Right ventricle myocardium superior (tissue), 1 donor: ENCODE data around the gene RNASEH2C. TPM values are rescaled to one million over a fixed set of nuclear protein-coding genes. Genes with fewer than 3 reads are reported as not detected.
"Not testable (repeated sequence)": the region's sequence is repeated elsewhere in the genome, so short reads cannot be mapped to it uniquely, and the experiment has no call there.

Source experiments
- ATAC-seq: fragments of 200-7000 bp; cut with Tn5 transposase; one replicate; pipeline ENCODE4 v1.9.1; 2020; ENCODE audit warnings: mild to moderate bottlenecking; ENCODE audit not compliant: poor library complexity
- DNase-seq: peaks from one replicate; pipeline ENCODE4 v3.0.0-alpha.2; 2020
- intact Hi-C: fragments of 100-400 bp; cut with DNase I; formaldehyde crosslinking; loops from one replicate; pipeline ENCODE4 v1.11.2; 2022
- total RNA-seq: library from RNA; stranded (reverse); fragmentation: NEBNext Ultra II Directional; extraction: Animal tissue kit (Norgen Biotek cat#: 25700); gene quantifications from one replicate; pipeline ENCODE4 v1.2.1, GENCODE V29; 2021
- donor health status: DM: no; HTN: yes; CAD: no; lungs with severe emphysema.

Gene RNASEH2C
- total RNA-seq, 1 donor from 2014 or later: 49.5 TPM

DNA sequence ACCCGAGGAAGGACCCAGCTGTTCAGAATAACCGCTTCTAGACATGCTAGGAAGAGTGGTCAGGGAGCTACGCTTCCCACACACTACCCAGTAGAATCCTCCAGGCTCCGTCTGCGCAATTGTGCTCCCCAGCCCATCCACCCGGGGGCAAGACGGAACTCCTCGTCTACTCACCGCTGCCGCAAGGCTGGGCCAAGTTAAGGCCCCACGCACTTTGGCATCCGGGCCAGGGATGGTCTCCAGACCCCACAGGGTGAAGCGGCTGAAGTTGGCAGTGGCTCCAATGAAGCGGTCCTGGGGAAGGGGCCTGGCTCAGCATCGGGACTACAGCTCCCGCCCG lies 757 bp downstream of the RNASEH2C start:
- ATAC-seq: peak; percentile 8
- intact Hi-C loops: no loop called here
- DNase-seq: no peak

DNA sequence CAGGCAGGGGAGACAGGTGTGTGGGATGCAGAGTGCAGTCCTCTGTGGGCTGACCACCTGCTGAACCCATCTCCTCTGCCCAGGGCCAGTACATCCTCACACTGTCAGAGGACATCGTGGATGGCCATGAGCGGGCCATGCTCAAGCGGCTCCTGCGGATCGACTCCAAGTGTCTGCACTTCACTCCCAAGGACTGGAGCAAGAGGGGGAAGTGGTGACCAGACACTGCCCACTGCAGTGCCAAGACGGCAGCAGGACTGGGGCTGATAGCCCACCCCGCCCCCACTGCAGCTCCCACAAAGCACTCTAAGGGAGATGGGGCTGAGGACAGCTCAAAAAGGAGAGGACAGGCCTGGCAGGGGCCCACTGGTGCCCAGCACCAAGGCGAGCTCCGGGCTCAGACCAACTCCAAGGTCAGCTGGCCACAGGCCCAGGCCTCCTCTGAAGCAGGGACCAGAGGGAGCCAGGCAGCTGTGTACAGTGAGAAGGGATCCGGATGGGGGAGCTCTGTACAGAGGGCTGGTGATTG lies 1.6 kb downstream of the RNASEH2C start:
- intact Hi-C loops: no loop called here
- ATAC-seq (peak; percentile 21), DNase-seq (peak; percentile 67)

DNA sequence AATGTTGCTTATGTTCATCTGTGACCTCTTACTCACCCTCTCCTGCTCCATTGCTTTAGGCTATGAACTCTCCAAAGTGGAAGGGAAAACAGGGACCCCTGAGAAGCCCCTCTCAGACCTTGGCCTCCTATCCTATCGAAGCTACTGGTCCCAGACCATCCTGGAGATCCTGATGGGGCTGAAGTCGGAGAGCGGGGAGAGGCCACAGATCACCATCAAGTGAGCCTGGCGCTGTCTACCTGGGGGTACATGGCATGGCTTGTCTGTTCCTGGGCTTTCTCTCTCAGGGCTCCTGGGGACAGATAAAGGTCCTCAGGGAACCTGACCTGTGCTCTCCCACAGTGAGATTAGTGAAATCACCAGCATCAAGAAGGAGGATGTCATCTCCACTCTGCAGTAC lies 2.1 kb downstream of the RNASEH2C start:
- no peak for DNase-seq
- intact Hi-C loops: no loop called here
- no peak for ATAC-seq

DNA sequence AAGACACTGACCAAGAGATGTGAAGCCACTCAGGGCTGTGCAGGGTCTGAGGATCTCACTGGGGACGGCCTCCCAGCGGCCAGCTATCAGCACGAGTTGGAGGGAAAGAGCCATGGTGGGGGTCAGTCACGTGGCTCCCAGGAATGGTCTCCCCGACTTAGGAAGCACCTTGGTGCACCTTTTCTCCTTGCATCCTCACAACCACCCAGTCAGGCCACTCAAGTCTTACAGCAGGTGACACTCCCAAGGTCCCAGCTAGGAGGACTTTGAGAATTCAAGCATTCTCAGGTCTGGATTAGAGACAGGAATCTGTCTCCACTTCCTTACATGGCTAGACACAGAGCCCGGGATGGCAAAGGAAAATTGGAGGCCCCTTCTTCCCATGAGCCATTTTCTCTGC lies 2.7 kb downstream of the RNASEH2C start:
- ATAC-seq (no peak), DNase-seq (no peak)
- intact Hi-C loops: no loop called here

DNA sequence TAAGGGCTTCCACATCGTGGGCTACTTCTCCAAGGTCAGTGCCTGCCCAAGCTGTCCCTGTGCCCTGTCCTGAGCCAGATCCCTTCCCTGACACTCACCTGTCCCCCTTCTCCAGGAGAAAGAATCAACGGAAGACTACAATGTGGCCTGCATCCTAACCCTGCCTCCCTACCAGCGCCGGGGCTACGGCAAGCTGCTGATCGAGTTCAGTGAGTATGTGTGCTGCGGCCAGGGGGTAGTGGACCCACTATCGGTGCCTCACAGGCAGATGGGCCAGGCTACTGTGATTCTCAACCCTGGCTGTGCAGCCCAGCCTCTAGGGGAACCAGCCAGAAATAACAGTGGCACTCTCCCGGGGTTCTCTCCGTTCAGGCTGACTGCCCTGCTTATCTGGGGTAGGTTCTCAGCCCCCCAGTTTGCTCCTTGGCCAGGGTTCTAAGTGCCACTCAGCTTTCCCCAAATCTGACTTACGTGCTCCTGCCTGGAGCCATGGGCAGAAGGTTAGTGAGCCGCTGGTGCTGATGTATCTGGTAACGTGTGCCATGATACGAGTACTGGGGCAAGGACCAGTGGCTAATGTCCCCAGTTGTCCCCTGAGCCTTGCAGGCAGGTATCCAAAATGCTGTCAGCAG lies 3.7 kb downstream of the RNASEH2C start:
- intact Hi-C loops: no loop called here
- no peak for DNase-seq
- no peak for ATAC-seq

DNA sequence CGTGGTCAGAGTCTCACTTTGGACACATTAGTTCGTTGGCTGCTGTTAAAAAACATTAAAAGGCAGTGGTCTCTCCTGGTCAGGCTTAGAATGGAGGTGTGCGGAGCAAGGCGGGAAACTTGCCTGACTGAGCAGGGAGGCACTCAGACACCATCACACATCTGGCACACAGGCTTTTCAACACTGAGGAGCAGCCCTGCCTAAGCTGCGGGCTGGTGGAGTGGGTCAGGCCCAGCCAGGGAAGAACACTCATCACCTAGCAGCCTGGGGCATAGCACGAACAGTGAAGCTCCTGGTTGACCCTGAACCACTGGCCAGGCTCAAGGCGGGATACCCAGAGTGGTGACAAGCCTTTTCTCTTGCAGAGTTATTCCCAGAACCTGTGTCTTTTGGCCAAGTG lies 4.3 kb downstream of the RNASEH2C start:
- intact Hi-C loops: no loop called here
- ATAC-seq (no peak), DNase-seq (no peak)

DNA sequence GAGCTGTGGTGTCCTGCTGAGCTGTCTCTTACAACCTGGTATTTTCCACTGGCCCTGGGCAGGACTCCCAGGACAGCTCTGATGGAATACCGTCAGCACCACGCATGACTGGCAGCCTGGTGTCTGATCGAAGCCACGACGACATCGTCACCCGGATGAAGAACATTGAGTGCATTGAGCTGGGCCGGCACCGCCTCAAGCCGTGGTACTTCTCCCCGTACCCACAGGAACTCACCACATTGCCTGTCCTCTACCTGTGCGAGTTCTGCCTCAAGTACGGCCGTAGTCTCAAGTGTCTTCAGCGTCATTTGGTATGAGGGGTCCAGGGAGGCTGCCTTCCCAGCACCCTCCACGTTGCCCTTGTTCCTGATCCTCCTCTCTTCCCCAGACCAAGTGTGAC lies 6.2 kb downstream of the RNASEH2C start:
- DNase-seq: no peak
- intact Hi-C loops: loop anchor here (5.0 kb wide), 1 partner anchor 103 kb away; no protein-coding TSS in a partner anchor
- ATAC-seq: no peak

DNA sequence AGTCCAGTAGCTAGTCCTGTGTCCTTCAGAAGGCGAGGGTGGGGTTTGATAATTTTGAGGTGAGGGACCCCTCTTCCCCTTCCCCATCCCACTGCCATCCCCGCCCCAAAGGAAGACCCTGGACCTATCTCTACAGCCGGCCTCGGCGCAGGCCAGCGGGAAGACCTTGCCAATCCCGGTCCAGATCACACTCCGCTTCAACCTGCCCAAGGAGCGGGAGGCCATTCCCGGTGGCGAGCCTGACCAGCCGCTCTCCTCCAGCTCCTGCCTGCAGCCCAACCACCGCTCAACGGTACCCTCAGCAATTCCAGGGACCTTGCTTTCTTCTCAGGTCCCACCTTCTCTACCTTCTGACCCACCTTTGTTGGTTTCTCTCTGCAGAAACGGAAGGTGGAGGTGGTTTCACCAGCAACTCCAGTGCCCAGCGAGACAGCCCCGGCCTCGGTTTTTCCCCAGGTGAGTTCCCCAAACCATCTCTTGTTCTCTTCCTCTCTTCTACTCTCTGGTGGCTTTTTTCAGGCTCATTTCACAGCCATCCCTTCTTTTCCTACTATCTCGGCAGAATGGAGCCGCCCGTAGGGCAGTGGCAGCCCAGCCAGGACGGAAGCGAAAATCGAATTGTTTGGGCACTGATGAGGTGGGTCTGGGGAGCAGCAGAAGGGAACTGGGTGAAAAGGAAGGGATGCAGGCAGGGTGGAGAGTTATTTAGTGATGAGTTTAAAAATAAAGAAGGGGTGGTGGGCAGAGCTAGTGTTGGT lies 7.2 kb downstream of the RNASEH2C start:
- intact Hi-C loops: loop anchor here (5.0 kb wide), 1 partner anchor 104 kb away; no protein-coding TSS in a partner anchor
- ATAC-seq (no peak), DNase-seq (no peak)

DNA sequence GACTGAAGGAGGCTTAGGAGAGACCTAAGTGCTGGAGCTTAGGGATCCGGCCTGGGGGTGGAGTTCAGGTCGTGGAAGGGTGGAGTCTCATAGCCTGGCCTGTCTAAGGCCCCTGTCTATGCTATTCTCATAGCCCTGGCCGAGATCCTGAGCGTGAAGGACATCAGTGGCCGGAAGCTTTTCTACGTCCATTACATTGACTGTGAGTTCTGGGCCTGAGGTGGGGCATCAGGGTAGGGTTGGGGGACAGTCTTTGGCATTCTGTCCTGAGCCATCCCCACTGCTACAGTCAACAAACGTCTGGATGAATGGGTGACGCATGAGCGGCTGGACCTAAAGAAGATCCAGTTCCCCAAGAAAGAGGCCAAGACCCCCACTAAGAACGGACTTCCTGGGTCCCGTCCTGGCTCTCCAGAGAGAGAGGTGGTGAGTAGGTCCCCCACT lies 7.9 kb downstream of the RNASEH2C start:
- intact Hi-C loops: loop anchor here (5.0 kb wide), 1 partner anchor 105 kb away; no protein-coding TSS in a partner anchor
- ATAC-seq: no peak
- no peak for DNase-seq

DNA sequence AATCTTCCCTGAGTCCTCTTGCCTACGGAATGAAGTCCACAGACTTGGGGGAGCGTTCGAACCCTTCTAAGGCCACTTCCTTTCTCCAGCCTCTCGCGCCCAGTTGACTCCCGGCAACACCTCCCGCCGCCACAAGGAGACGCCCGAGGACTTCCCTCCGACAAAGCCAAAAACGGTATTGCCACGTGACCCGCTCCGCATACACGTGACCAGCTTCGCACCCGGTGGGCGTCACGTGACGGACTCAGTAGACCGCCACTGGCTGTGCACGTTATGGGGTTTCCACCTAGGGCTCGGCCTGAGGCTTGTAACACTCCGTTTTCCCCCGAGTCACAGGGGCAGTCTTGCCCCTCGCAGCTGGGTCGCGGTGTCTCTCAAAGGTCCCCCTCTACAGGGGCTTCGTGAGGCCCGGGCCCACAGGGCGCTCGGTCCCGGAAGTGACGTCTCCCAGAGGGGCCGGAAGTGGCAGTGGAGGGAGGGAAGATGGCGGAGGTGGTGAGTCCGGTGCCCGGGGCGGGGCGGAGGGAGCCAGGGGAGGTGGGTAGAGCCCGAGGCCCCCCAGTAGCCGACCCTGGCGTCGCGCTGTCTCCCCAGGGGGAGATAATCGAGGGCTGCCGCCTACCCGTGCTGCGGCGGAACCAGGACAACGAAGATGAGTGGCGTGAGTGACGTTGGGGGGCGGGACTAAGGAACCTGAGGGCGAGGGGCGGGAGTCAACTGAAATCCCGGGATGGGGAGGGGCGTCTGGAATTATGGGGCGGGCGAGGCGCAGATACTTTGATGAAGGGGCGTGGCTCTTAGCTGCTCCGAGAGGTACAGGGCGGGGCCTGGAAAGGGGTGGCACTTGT lies 8.6 kb downstream of the RNASEH2C start, which contains the start of gene KAT5:
Gene KAT5, plus strand, starts transcription at position 468 of the 848 bp plus-strand sequence. Its CDS starts 16 bp downstream, at position 484.
- peak; percentile 95 for ATAC-seq

DNA sequence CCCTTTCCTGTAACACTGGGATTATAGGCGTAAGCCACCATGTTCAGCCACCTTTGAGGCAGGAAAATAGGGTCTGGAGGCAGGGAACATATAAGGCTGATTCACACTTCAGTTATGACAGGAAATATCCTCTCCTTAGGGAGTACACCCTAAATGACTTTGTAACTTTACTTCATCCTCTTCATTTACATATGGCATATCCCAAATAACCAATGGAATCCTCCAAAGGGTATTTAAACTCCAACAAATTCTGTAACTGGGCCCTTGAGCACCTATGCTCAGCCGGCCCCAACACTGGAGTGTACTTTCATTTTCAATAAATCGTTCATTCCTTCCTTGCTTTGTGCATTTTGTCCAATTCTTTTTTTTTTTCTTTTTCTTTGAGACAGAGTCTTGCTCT lies 10.2 kb downstream of the RNASEH2C start:
- ATAC-seq: no peak
- intact Hi-C loops: loop anchor here (5.0 kb wide), 1 partner anchor 107 kb away; no protein-coding TSS in a partner anchor
- no peak for DNase-seq

More for the DNA sequence above, 8.6 kb downstream of the RNASEH2C start, which contains the start of gene KAT5:
- DNase-seq: peak; percentile 99
- intact Hi-C loops: loop anchor here (5.0 kb wide), 1 partner anchor 105 kb away; no protein-coding TSS in a partner anchor

DNA sequence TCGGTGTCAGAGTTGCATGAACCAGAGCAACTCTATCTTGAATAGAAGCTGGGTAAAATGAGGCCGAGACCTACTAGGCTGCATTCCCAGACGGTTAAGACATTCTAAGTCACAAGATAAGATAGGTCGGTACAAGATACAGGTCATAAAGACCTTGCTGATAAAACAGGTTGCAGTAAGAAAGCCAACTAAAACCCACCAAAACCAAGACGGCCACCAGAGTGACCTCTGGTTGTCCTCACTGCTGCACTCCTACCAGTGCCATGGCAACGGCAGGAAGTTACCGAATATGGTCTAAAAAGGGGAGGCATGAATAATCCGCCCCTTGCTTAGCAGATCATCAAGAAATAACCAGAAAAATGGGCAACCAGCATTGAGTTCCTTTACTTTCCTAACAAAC lies 10.9 kb downstream of the RNASEH2C start:
- intact Hi-C loops: loop anchor here (5.0 to 10.0 kb wide), 3 partner anchors 75 to 278 kb away; partner anchors contain the start of gene SIPA1
- ATAC-seq (no peak), DNase-seq (no peak)

DNA sequence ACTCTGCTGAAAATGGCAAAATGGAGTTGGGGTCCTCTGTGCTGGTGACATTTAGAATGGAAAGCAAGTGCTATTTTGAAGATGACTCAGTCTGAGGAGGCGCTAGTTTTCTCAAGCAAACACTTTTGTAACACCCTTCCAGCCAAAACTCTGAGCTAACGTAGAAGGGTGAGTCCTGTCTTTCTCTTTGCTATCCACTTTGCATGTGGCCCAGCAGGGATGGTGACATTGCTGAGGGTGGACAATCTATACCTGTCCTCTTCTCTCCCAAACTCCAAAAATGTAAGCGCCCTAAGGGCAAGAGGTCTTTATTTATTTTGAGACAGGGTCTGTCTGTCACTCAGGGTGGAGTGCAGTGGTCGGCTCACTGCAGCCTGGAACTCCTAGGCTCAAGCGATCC lies 12.1 kb downstream of the RNASEH2C start:
- intact Hi-C loops: loop anchor here (5.0 to 10.0 kb wide), 2 partner anchors 74 to 279 kb away; partner anchors contain the start of gene SIPA1
- no peak for DNase-seq
- ATAC-seq: no peak

DNA sequence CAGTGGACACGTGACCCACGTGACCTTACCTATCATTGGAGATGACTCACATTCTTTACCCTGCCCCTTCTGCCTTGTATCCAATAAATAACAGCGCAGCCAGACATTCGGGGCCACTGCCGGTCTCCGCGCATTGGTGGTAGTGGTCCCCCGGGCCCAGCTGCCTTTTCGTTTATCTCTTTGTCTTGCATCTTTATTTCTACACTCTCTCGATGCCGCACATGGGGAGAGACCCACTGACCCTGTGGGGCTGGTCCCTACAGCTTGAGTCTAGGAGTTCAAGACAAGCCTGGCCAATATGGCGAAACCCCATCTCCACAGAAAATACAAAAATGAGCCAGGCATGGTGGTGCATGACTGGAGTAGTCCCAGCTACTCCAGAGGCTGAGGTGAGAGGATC lies 13.6 kb downstream of the RNASEH2C start:
- not testable (repeated sequence) for DNase-seq, ATAC-seq
- intact Hi-C loops: loop anchor here (5.0 to 10.0 kb wide), 2 partner anchors 72 to 280 kb away; partner anchors contain the start of gene SIPA1

DNA sequence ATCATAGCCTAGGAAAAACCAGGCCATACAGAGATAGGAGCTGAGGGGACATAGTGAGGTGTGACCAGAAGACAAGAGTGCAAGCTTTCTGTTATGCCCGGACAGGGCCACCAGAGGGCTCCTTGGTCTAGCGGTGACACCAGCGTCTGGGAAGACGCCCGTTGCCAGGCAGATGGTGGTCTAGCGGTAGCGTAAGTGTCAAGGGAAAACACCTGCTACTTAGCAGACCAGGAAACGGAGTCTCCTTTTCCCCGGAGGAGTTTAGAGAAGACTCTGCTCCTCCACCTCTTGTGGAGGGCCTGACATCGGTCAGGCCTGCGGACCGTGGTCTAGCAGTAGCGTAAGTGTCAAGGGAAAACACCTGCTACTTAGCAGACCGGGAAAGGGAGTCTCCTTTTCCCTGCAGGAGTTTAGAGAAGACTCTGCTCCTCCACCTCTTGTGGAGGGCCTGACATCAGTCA lies 14.3 kb downstream of the RNASEH2C start:
- ATAC-seq: not testable (repeated sequence)
- intact Hi-C loops: loop anchor here (5.0 to 10.0 kb wide), 2 partner anchors 72 to 281 kb away; partner anchors contain the start of gene SIPA1
- DNase-seq: peak; percentile 88

DNA sequence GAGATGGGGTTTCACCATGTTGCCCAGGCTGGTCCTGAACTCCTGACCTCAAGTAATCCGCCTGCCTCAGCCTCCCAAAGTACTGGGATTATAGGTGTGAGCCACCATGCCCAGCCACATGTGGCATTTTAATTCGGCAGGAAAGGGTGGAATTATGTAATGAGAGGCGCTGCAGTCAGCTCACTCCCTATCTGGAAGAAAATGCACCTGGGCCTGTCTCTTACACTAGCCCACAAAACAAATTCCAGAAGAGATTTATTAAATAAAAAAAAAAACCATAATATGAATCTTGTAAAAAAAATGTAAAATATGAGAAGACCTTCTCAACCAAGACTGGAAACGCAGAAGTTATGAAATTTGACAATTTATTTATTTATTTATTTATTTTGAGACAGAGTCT lies 16.8 kb downstream of the RNASEH2C start:
- intact Hi-C loops: loop anchor here (10.0 kb wide), 1 partner anchor 69 kb away; the partner anchor contains the start of gene SIPA1
- DNase-seq (no peak), ATAC-seq (no peak)

DNA sequence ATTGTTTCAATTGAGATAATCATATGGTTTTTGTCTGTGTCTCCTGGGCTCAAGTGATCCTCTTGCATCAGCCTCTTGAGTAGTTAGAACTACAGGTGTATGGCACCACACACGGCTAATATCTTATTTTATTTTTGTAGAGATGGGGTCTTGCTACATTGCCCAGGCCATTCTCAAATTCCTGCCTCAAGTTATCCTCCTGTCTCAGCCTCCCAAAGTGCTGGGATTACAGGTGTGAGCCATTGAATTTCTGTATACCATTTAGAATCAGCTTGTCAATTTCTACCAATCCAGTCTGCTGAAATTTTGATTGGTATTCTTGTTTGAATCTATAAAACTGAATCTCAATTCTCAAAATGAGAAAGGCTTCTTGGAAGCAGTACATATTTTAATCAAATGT lies 18.9 kb downstream of the RNASEH2C start:
- no peak for DNase-seq
- ATAC-seq: no peak
- intact Hi-C loops: loop anchor here (10.0 kb wide), 1 partner anchor 67 kb away; the partner anchor contains the start of gene SIPA1

DNA sequence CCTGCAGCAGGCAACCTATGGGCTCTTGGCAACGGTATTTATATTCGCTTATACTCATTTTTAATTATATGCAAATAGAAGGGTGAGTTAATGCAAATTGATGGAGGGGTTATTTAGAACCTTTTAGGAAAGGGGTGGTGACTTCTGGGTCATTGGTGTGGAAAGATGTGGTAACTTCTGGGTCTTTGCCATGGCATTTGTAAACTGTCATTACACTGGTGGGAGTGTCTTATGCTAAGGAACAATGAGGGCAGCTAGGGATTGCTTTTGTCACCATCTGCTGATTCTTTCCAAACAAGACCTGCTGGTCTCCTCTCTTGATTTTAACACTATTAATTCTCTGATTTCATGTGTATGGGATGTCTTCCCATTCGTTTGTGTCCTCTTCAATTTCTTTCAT lies 20.2 kb downstream of the RNASEH2C start:
- ATAC-seq: no peak
- intact Hi-C loops: loop anchor here (10.0 kb wide), 1 partner anchor 66 kb away; the partner anchor contains the start of gene SIPA1

More for the DNA sequence above, 20.2 kb downstream of the RNASEH2C start:
- no peak for DNase-seq
